ENCODE data around the gene PSD4. TPM values are rescaled to one million over a fixed set of nuclear protein-coding genes. Genes with fewer than 3 reads are reported as not detected.

Gene PSD4
- polyA plus RNA-seq, 12 donors = 1.0 to 23.0 (median 1.8) TPM; not detected in 1

Other genes with a start within 250 kb of the PSD4 start
- under 1 TPM in 6 of 12 donors, not detected in 6; 0.21 to 0.55 (median 0.31) TPM for gene IL36G, start 196.0 kb upstream of the PSD4 start, polyA plus RNA-seq (ENCODE audit: insufficient read length in 12 of 12)
- not detected for gene IL36A, start 168.5 kb upstream of the PSD4 start, polyA plus RNA-seq (ENCODE audit: insufficient read length in 12 of 12)
- gene IL36B, start 121.1 kb upstream of the PSD4 start, polyA plus RNA-seq (ENCODE audit: insufficient read length in 12 of 12) = not detected
- 10 to 100 TPM in 1 of 12 donors, 1 to 10 TPM in 2, under 1 TPM in 2, not detected in 7; 0.12 to 17.1 (median 5.0) TPM for gene IL36RN, start 114.8 kb upstream of the PSD4 start, polyA plus RNA-seq (ENCODE audit: insufficient read length in 12 of 12)
- gene IL1F10, start 106.0 kb upstream of the PSD4 start, polyA plus RNA-seq (ENCODE audit: insufficient read length in 12 of 12) = not detected
- gene IL1RN, start 46.4 kb upstream of the PSD4 start, polyA plus RNA-seq (ENCODE audit: insufficient read length in 12 of 12) = 10 to 100 TPM in 1 of 12 donors, 1 to 10 TPM in 4, under 1 TPM in 5, not detected in 2; 0.33 to 12.9 (median 1.5) TPM
- 10 to 100 TPM in 1 of 12 donors, 1 to 10 TPM in 8, under 1 TPM in 2, not detected in 1; 0.52 to 18.1 (median 2.0) TPM for gene PAX8, start 105.0 kb downstream of the PSD4 start, polyA plus RNA-seq (ENCODE audit: insufficient read length in 12 of 12)